Measurements from ENCODE around the gene ETV3. TPM values are rescaled to one million over a fixed set of nuclear protein-coding genes. Genes with fewer than 3 reads are reported as not detected.

The ETV3 gene
- total and polyA plus RNA-seq, 2 of the 13 experiments (the other 11 are each of a cell fraction or from before 2014, with no cell fraction given), result 4.2 to 5.8 TPM

DNA sequence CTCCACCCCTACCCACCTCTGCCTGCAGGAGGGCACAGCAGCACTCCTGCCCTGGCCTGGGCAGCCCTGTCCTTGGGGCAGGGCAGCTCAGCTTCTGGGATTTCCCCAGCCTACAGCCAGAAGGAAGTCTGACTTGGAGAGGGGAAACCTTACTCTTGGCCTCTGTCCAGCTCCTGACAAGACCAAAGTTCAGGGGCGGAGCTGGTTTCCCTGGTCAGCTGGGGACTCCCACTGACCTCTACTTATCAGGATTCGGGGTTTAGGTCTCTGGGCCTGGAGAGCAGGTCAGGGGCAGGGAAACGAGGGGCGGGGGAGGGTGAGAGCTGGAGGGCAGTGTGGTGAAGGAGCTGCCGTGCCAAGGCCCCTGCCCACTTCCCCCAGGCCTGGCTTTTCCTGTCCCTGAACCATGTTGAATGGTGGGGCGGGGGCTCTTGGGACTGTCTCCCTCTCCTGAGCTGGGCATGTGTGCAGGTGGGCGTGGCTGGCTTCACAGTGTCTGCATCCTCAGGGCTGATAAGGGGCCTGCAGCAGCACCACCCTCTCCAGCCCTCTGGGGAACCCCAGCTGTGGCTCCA lies 16.8 kb upstream of the ETV3 start (continued):
- no peak for TF ChIP-seq PHF20 (CRISPR knock-in tag; IDR thresholded peaks at IDR 0.05)
- TF ChIP-seq ZNF256 (CRISPR knock-in tag; conservative IDR thresholded peaks at IDR 0.05), result no peak
- TF ChIP-seq RFXANK (CRISPR knock-in tag; IDR thresholded peaks at IDR 0.05), result no peak
- no peak for TF ChIP-seq ASH2L (IDR thresholded peaks at IDR 0.05; ENCODE audit: insufficient read length, low read depth, low read length)
- no peak for TF ChIP-seq ZNF20 (CRISPR knock-in tag; IDR thresholded peaks at IDR 0.05)
- no peak; the same call in 1 of the 2 replicates for TF ChIP-seq KLF12 (CRISPR knock-in tag; IDR thresholded peaks at IDR 0.05; ENCODE audit: borderline replicate concordance)
- no peak for TF ChIP-seq ZSCAN29 (CRISPR knock-in tag; conservative IDR thresholded peaks at IDR 0.05)
- no peak for TF ChIP-seq ZNF264 (CRISPR knock-in tag; IDR thresholded peaks at IDR 0.05)
- no peak for TF ChIP-seq SNRNP70 (IDR thresholded peaks at IDR 0.05; ENCODE audit: low read depth, low read length)
- peak; percentile 60 for TF ChIP-seq HDAC1 (CRISPR knock-in tag; IDR thresholded peaks at IDR 0.05)
- TF ChIP-seq RFXAP (CRISPR knock-in tag; IDR thresholded peaks at IDR 0.05; ENCODE audit: borderline replicate concordance), result no peak; the same call in 1 of the 2 replicates
- TF ChIP-seq TBL1XR1 (IDR thresholded peaks at IDR 0.05; ENCODE audit: borderline replicate concordance, low read length, partially characterized antibody), result no peak
- TF ChIP-seq ZNF549 (CRISPR knock-in tag; IDR thresholded peaks at IDR 0.05), result 0 out of 2 replicates have a peak, but pooled peaks have one; percentile 34
- TF ChIP-seq SRSF1 (optimal IDR thresholded peaks at IDR 0.05; ENCODE audit: low read depth, low read length), result no peak
- TF ChIP-seq ZNF550 (CRISPR knock-in tag; IDR thresholded peaks at IDR 0.05; ENCODE audit: borderline replicate concordance), result no peak
- TF ChIP-seq ZFP62 (CRISPR knock-in tag; IDR thresholded peaks at IDR 0.05), result no peak
- TF ChIP-seq SMAD9 (CRISPR knock-in tag; IDR thresholded peaks at IDR 0.05), result no peak
- TF ChIP-seq ZNF441 (CRISPR knock-in tag; IDR thresholded peaks at IDR 0.05; ENCODE audit: borderline replicate concordance), result peak; percentile 94
- TF ChIP-seq ZSCAN12 (CRISPR knock-in tag; IDR thresholded peaks at IDR 0.05), result no peak
- 0 out of 2 replicates have a peak, but pooled peaks have one; percentile 69 for TF ChIP-seq HNRNPL (IDR thresholded peaks at IDR 0.05; ENCODE audit: low read depth, low read length)
- TF ChIP-seq ELF3 (CRISPR knock-in tag; IDR thresholded peaks at IDR 0.05), result peak; percentile 75; the same call in 1 of the 2 replicates
- no peak for TF ChIP-seq ZNF282 (IDR thresholded peaks at IDR 0.05; ENCODE audit: partially characterized antibody)
- TF ChIP-seq, protein P1, sequence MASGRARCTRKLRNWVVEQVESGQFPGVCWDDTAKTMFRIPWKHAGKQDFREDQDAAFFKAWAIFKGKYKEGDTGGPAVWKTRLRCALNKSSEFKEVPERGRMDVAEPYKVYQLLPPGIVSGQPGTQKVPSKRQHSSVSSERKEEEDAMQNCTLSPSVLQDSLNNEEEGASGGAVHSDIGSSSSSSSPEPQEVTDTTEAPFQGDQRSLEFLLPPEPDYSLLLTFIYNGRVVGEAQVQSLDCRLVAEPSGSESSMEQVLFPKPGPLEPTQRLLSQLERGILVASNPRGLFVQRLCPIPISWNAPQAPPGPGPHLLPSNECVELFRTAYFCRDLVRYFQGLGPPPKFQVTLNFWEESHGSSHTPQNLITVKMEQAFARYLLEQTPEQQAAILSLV (CRISPR knock-in tag; IDR thresholded peaks at IDR 0.05; ENCODE audit: borderline replicate concordance), result no peak
- TF ChIP-seq, protein P2, sequence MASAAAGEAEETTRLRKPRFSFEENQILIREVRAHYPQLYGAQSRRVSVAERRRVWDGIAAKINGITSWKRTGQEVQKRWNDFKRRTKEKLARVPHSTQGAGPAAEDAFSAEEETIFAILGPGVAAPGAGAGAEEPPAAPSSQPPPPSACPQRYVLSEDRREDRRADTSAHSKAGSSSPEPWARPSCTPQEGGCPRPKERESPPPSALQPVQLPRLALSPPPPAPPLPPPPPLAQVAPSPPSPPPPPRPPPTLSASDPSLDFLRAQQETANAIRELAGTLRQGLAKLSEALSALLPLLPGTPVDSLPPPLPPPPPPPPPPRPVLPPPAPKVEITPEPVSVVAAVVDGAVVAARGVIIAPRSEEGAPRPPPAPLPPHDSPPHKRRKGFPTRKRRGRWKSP (CRISPR knock-in tag; IDR thresholded peaks at IDR 0.05), result no peak
- TF ChIP-seq ZNF724P (CRISPR knock-in tag; IDR thresholded peaks at IDR 0.05; ENCODE audit: borderline replicate concordance), result no peak
- TF ChIP-seq ZNF644 (CRISPR knock-in tag; IDR thresholded peaks at IDR 0.05; ENCODE audit: low read depth), result no peak
- 0 out of 2 replicates have a peak, but pooled peaks have one; percentile 15 for TF ChIP-seq ZNF292 (CRISPR knock-in tag; IDR thresholded peaks at IDR 0.05; ENCODE audit: borderline replicate concordance, low read depth)
- no peak for TF ChIP-seq KDM6A (CRISPR knock-in tag; IDR thresholded peaks at IDR 0.05; ENCODE audit: low read depth)
- no peak for TF ChIP-seq ZBTB1 (CRISPR knock-in tag; IDR thresholded peaks at IDR 0.05; ENCODE audit: borderline replicate concordance)
- no peak for TF ChIP-seq MATR3 (CRISPR knock-in tag; IDR thresholded peaks at IDR 0.05)
- no peak for TF ChIP-seq ZNF501 (CRISPR knock-in tag; IDR thresholded peaks at IDR 0.05)
- no peak for TF ChIP-seq SP1 (IDR thresholded peaks at IDR 0.05)
- TF ChIP-seq SP1 (CRISPR knock-in tag; IDR thresholded peaks at IDR 0.05), result no peak
